Thoracic aorta (tissue), 2 donors: ENCODE results near the gene MBNL1. TPM values are rescaled to one million over a fixed set of nuclear protein-coding genes. Genes with fewer than 3 reads are reported as not detected.

Source experiments
- ATAC-seq: fragments of 150-250 bp; one replicate; pipeline ENCODE4 v1.8.0; 2017; ENCODE audit warnings: low read depth; ENCODE audit not compliant: insufficient number of reproducible peaks, low FRiP score
- DNase-seq: peaks from one replicate; pipeline ENCODE4 v3.0.0-alpha.2; 2020; ENCODE audit warnings: low spot score
- H3K27ac ChIP-seq, 2 donors: fragments of 200-600 bp; sonication (generic); 1 replicate in 1 of 2; 2 replicates in 1 of 2; pipeline ENCODE4 v1.5.1; 2016; ENCODE audit warnings: mild to moderate bottlenecking in 2 of 2, moderate library complexity in 2 of 2
- H3K27me3 ChIP-seq: fragments of 200-600 bp; sonication (generic); replicated peaks from 2 replicates; pipeline ENCODE4 v1.6.0; 2016; ENCODE audit warnings: mild to moderate bottlenecking; ENCODE audit not compliant: insufficient read depth
- H3K36me3 ChIP-seq: fragments of 200-600 bp; sonication (generic); one replicate; pipeline ENCODE4 v1.5.1; 2016
- H3K4me1 ChIP-seq, 2 donors: fragments of 200-600 bp; sonication (generic); 1 replicate in 1 of 2; 2 replicates in 1 of 2; pipeline versions ENCODE4 v1.5.1 to v1.6.0; 2016; ENCODE audit warnings: low read depth in 2 of 2, mild to moderate bottlenecking in 1 of 2; ENCODE audit not compliant: control insufficient read depth in 1 of 2
- H3K4me3 ChIP-seq: fragments of 200-600 bp; sonication (generic); 2 replicates; pipeline ENCODE4 v1.5.1; 2016; ENCODE audit warnings: mild to moderate bottlenecking
- H3K9me3 ChIP-seq: fragments of 200-600 bp; sonication (generic); 2 replicates; pipeline ENCODE4 v1.5.1; 2016
- CTCF ChIP-seq: fragments of 200-600 bp; sonication (generic); IDR thresholded peaks from one replicate; pipeline ENCODE4 v1.5.1; 2019; ENCODE audit warnings: antibody characterized with exemption
- total RNA-seq, 2 donors: library from RNA; depleted of rRNA; stranded (reverse); fragments of >200 nt; gene quantifications; one replicate each; pipeline versions ENCODE4 v1.1.0 to v1.2.3, GENCODE V29; 2016

Gene MBNL1
- total RNA-seq, 2 donors from 2014 or later: 783 to 1,062 TPM

GRCh38 chr3:152261329-152261728, 7.4 kb upstream of the MBNL1 start:
- Histone ChIP-seq H3K27ac (peak overlapping the region; percentile 55 to 88), H3K4me1 (peaks cover 45 to 64% of the 10 kb centered on the region in 2 donors), H3K36me3 (no peaks in the 10 kb centered on the region), H3K27me3 (no peaks in the 10 kb centered on the region), H3K4me3 (no peak overlapping the region), H3K9me3 (no peaks in the 10 kb centered on the region)
- DNase-seq (no peak), ATAC-seq (no peak)
- TF ChIP-seq CTCF: no peak

- peak overlapping the region; percentile 48 to 88 for H3K27ac ChIP-seq
- no peak for TF ChIP-seq CTCF
- ATAC-seq (no peak), DNase-seq (no peak)
- no peaks in the 10 kb centered on the region for H3K36me3 ChIP-seq
- H3K4me3 ChIP-seq: no peak overlapping the region
- no peaks in the 10 kb centered on the region for H3K9me3 ChIP-seq
- H3K4me1 ChIP-seq: peaks cover 40 to 60% of the 10 kb centered on the region in 2 donors
- no peaks in the 10 kb centered on the region for H3K27me3 ChIP-seq
Measured at GRCh38 chr3:152263711-152264110, 5.0 kb upstream of the MBNL1 start.

DNA sequence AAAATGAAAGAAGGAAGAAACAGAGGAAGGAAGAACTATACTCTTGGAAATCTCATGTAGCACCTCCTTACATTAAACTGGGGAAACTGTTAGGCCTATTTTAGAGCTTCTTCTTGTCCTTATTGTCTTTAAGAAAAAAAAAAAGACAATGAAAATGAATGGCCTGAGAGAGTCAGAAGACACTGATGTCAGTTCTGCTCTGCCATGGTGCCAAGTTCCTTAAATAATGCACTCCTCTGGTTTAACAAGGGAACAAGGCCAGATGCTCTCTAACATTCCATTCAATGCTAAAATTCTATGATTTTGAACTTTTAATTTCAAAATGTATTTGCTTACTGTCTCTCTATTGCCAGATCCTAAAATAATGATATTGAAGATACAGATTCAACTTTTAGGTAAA, 4.4 kb upstream of the MBNL1 start:
- Histone ChIP-seq H3K36me3 (no peaks in the 10 kb centered on the region), H3K27ac (peak overlapping the region; percentile 48 to 88), H3K27me3 (no peaks in the 10 kb centered on the region), H3K4me1 (peaks cover 35 to 53% of the 10 kb centered on the region in 2 donors), H3K4me3 (no peak overlapping the region), H3K9me3 (no peaks in the 10 kb centered on the region)
- DNase-seq (no peak), ATAC-seq (no peak)
- no peak for TF ChIP-seq CTCF

DNA sequence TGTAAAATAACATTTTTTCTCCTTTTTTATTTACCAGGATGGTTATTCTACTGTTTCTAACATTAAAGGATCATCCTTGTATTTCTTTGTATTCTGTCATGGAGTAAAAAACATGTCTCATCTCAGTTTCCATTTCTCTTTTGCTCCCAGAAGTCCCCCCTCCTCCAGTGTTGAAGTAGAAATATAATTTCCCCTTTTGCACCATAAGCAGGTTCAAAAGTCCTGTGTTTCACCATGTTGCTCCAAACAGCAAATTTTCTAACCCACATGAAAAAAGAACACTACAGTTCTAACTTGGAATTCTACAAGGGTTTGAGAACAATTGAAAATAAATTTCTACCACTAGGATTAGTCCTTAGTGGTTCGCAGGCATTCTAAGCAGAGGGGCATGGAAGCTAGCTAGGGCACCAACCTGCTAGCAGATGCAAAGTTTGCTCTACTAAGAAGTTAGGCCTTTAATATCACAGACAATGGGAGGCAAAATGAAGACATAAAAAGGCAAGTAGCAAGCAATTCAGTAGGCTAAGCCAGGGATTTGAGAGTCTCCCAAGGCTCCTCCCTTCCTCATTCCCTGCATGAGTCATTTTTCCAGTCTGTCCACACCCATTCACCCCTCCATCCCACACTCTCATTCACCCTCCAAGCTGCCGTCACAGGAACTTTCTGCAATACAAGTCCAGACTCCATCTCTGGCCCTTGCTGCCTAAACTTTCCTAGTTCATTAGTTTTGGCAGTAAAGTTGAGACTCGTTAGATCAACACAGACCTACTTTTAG, 2.3 kb upstream of the MBNL1 start:
- Histone ChIP-seq H3K27ac (peak overlapping the region; percentile 97 to 99), H3K4me3 (peak overlapping the region; percentile 85), H3K4me1 (peaks cover 35 to 45% of the 10 kb centered on the region in 2 donors), H3K9me3 (no peaks in the 10 kb centered on the region), H3K27me3 (no peaks in the 10 kb centered on the region), H3K36me3 (no peaks in the 10 kb centered on the region)
- peak; percentile 85 for DNase-seq
- ATAC-seq: peak; percentile 81
- no peak for TF ChIP-seq CTCF

DNA sequence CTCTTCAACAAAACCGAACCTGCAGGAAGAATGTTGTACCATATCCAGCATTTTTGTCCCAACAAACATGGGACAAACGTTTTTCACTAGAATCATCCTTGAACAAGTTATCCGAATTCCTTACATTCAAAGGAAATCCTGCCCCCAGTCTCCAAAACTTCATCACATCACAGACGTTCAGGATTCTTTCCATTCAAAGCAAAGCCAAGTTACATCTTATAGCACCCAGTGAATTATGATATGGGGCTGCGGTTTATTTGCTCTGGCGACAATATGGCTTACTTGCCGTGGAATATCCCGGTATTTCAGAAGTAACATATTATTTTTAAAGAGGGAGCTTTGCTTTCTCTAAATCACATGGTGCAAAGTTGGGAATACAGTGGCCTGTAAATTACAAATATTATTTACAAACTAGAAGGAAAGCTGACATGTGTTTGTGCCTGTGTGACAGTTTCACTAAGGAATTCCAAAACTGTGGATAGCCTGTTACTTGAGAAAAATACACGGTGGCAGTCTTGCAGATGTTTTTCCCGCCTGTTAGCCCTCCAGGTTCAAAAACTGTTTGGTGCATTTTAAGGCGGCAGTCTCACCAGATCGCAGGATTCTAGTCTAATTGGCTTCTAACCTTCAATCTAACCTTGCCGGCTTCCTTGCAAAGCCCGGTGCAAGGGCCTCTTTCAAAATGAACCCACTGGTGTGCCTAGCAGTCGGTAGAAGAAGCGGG, 736 bp upstream of the MBNL1 start:
- peak overlapping the region; percentile 85 for H3K4me3 ChIP-seq
- H3K4me1 ChIP-seq: peaks cover 32 to 51% of the 10 kb centered on the region in 2 donors

More for the DNA sequence above, 736 bp upstream of the MBNL1 start:
- Histone ChIP-seq H3K27ac (peak overlapping the region; percentile 97 to 99), H3K36me3 (no peaks in the 10 kb centered on the region), H3K27me3 (no peaks in the 10 kb centered on the region), H3K9me3 (no peaks in the 10 kb centered on the region)
- ATAC-seq (no peak), DNase-seq (no peak)
- TF ChIP-seq CTCF: no peak
